ENCODE measurements around the gene DMBX1. TPM values are rescaled to one million over a fixed set of nuclear protein-coding genes. Genes with fewer than 3 reads are reported as not detected.

The DMBX1 gene
- total and polyA plus RNA-seq, 9 of the 15 experiments (the other 6 are each of a cell fraction or from before 2014, with no cell fraction given), result 0.25 to 4.3 (median 1.0) TPM

- DNase-seq (ENCODE audit: extremely low read depth in 1 of 4, low spot score in 3 of 4), result peak in 2 of 4 experiments; percentile 51 to 55
- intact Hi-C loops (cut with micrococcal nuclease) (no loop called here), in situ Hi-C loops (cut with MboI) (no loop called here)
- H3K9ac ChIP-seq (ENCODE audit: insufficient read depth in 1 of 2, low read depth in 2 of 2, low read length in 2 of 2), result peak overlapping the region; percentile 49 to 85; a peak in 2 of 4 replicates
- H2AFZ ChIP-seq (ENCODE audit: low read depth, low read length), result peak overlapping the region; percentile 85
- no peak overlapping the region for H3K27ac ChIP-seq (ENCODE audit: extremely low read depth, low read depth, low read length)
- no peaks in the 10 kb centered on the region for H3K79me2 ChIP-seq (ENCODE audit: control insufficient read depth, insufficient read depth, low read length)
- no peaks in the 10 kb centered on the region for H3K36me3 ChIP-seq (ENCODE audit: control insufficient read depth, insufficient read depth, low read length)
- H3K9me1 ChIP-seq (ENCODE audit: control insufficient read depth, insufficient read depth, low read length), result no peaks in the 10 kb centered on the region
- no peaks in the 10 kb centered on the region for H3K9me3 ChIP-seq (replicated peaks; ENCODE audit: control insufficient read depth, insufficient read depth, low read depth, low read length)
- H3K4me1 ChIP-seq (replicated peaks in 1 of 2; ENCODE audit: control insufficient read depth in 2 of 2, insufficient read depth in 2 of 2, low read length in 2 of 2), result peaks cover 8 to 70% of the 10 kb centered on the region in 2 experiments
- CTCF ChIA-PET (ENCODE audit: low intra/inter-chr PET ratio), result interaction anchor here (1.9 kb wide), 1 partner anchor 39 kb away, joined by 13 read pairs; no protein-coding TSS in a partner anchor
- WGBS (ENCODE audit: insufficient coverage, low coverage, missing lambda C conversion rate), result 51% methylated on average over 29 of the region's 35 CpGs
- POLR2A ChIA-PET, result no interaction called here
- H3K4me3 ChIP-seq, result peak overlapping the region; percentile 52
- no peaks in the 10 kb centered on the region for H3K27me3 ChIP-seq (ENCODE audit: control insufficient read depth in 2 of 2, insufficient read depth in 2 of 2, low read length in 2 of 2)
- no TSS peak for BruUV-seq (replicated peaks)
- ATAC-seq, result peak; percentile 12; the same call in 2 of the 3 replicates
- no peak for FAIRE-seq
- H4K20me1 ChIP-seq (replicated peaks; ENCODE audit: control insufficient read depth, insufficient read depth, low read length), result no peaks in the 10 kb centered on the region
- H3K4me2 ChIP-seq (ENCODE audit: insufficient read depth, low read length), result peak overlapping the region; percentile 80
- TF ChIP-seq HMGN3 (IDR thresholded peaks at IDR 0.05; ENCODE audit: borderline replicate concordance, extremely low read depth, insufficient read length, low read depth, low read length) (peak; percentile 18), FOXK1 (CRISPR knock-in tag; IDR thresholded peaks at IDR 0.05; ENCODE audit: borderline replicate concordance) (no peak), NR3C1 (CRISPR knock-in tag; IDR thresholded peaks at IDR 0.05) (no peak), EGR1 (conservative IDR thresholded peaks at IDR 0.05) (peak; percentile 82), ERF (CRISPR knock-in tag; IDR thresholded peaks at IDR 0.05) (peak; percentile 11; the same call in 1 of the 2 replicates), NCOA2 (IDR thresholded peaks at IDR 0.05; ENCODE audit: partially characterized antibody in 2 of 2) (no peak)
- TF ChIP-seq, protein P1, sequence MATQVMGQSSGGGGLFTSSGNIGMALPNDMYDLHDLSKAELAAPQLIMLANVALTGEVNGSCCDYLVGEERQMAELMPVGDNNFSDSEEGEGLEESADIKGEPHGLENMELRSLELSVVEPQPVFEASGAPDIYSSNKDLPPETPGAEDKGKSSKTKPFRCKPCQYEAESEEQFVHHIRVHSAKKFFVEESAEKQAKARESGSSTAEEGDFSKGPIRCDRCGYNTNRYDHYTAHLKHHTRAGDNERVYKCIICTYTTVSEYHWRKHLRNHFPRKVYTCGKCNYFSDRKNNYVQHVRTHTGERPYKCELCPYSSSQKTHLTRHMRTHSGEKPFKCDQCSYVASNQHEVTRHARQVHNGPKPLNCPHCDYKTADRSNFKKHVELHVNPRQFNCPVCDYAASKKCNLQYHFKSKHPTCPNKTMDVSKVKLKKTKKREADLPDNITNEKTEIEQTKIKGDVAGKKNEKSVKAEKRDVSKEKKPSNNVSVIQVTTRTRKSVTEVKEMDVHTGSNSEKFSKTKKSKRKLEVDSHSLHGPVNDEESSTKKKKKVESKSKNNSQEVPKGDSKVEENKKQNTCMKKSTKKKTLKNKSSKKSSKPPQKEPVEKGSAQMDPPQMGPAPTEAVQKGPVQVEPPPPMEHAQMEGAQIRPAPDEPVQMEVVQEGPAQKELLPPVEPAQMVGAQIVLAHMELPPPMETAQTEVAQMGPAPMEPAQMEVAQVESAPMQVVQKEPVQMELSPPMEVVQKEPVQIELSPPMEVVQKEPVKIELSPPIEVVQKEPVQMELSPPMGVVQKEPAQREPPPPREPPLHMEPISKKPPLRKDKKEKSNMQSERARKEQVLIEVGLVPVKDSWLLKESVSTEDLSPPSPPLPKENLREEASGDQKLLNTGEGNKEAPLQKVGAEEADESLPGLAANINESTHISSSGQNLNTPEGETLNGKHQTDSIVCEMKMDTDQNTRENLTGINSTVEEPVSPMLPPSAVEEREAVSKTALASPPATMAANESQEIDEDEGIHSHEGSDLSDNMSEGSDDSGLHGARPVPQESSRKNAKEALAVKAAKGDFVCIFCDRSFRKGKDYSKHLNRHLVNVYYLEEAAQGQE (IDR thresholded peaks at IDR 0.05; ENCODE audit: borderline replicate concordance), result no peak
- TF ChIP-seq, protein P1 (CRISPR knock-in tag; IDR thresholded peaks at IDR 0.05; ENCODE audit: low read depth), result no peak
- TF ChIP-seq, protein P2, sequence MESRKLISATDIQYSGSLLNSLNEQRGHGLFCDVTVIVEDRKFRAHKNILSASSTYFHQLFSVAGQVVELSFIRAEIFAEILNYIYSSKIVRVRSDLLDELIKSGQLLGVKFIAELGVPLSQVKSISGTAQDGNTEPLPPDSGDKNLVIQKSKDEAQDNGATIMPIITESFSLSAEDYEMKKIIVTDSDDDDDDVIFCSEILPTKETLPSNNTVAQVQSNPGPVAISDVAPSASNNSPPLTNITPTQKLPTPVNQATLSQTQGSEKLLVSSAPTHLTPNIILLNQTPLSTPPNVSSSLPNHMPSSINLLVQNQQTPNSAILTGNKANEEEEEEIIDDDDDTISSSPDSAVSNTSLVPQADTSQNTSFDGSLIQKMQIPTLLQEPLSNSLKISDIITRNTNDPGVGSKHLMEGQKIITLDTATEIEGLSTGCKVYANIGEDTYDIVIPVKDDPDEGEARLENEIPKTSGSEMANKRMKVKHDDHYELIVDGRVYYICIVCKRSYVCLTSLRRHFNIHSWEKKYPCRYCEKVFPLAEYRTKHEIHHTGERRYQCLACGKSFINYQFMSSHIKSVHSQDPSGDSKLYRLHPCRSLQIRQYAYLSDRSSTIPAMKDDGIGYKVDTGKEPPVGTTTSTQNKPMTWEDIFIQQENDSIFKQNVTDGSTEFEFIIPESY (CRISPR knock-in tag; IDR thresholded peaks at IDR 0.05), result peak; percentile 91
- TF ChIP-seq, protein P3, sequence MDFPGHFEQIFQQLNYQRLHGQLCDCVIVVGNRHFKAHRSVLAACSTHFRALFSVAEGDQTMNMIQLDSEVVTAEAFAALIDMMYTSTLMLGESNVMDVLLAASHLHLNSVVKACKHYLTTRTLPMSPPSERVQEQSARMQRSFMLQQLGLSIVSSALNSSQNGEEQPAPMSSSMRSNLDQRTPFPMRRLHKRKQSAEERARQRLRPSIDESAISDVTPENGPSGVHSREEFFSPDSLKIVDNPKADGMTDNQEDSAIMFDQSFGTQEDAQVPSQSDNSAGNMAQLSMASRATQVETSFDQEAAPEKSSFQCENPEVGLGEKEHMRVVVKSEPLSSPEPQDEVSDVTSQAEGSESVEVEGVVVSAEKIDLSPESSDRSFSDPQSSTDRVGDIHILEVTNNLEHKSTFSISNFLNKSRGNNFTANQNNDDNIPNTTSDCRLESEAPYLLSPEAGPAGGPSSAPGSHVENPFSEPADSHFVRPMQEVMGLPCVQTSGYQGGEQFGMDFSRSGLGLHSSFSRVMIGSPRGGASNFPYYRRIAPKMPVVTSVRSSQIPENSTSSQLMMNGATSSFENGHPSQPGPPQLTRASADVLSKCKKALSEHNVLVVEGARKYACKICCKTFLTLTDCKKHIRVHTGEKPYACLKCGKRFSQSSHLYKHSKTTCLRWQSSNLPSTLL (IDR thresholded peaks at IDR 0.05), result peak; percentile 83
These were observed 433 bp upstream of the DMBX1 start for GRCh38 chr1:46489169-46489637.
